Stomach (tissue), 4 donors: ENCODE data around the gene TRERF1.

Source experiments
- POLR2A ChIP-seq, 4 donors: fragments of 450-650 bp; IDR thresholded peaks; one replicate each; pipeline ENCODE4 v1.6.1; 2016; ENCODE audit warnings: antibody characterized with exemption in 4 of 4, control low read depth in 2 of 4, mild to moderate bottlenecking in 1 of 4, moderate library complexity in 1 of 4
- POLR2AphosphoS5 ChIP-seq, 3 donors: sonication (generic); formaldehyde crosslinking; IDR thresholded peaks; one replicate each; pipeline ENCODE4 v1.6.1; 2016; ENCODE audit warnings: antibody characterized with exemption in 3 of 3
- TF ChIP-seq, protein P1 (sequence below), 7 experiments: fragments of 450-650 bp in 4 of 7; fragments of 200-600 bp in 3 of 7; sonication (generic) in 3 of 7; IDR thresholded peaks; one replicate each; pipeline ENCODE4 v1.5.1; 2016 to 2019; ENCODE audit warnings: antibody characterized with exemption in 7 of 7, control low read depth in 2 of 7, mild to moderate bottlenecking in 1 of 7

DNA sequence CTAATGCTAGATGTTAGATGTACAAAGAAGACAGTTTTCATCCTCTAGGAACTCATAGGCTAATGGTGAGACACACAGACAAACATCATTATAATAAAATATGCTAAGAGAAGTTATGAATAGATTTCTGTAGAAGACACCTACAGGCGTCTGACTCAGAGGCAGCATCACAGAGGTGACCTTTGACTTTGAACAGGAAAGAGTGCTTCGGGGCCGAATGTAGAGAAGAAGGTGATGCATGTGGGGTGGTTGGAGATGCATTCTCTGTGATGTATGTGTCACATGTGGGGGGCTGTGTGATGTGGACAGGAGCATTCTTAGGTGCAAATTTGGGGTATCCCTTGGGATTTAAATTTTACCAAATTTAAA, 271.8 kb downstream of the TRERF1 start:
- TF ChIP-seq, protein P1, sequence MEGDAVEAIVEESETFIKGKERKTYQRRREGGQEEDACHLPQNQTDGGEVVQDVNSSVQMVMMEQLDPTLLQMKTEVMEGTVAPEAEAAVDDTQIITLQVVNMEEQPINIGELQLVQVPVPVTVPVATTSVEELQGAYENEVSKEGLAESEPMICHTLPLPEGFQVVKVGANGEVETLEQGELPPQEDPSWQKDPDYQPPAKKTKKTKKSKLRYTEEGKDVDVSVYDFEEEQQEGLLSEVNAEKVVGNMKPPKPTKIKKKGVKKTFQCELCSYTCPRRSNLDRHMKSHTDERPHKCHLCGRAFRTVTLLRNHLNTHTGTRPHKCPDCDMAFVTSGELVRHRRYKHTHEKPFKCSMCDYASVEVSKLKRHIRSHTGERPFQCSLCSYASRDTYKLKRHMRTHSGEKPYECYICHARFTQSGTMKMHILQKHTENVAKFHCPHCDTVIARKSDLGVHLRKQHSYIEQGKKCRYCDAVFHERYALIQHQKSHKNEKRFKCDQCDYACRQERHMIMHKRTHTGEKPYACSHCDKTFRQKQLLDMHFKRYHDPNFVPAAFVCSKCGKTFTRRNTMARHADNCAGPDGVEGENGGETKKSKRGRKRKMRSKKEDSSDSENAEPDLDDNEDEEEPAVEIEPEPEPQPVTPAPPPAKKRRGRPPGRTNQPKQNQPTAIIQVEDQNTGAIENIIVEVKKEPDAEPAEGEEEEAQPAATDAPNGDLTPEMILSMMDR (IDR thresholded peaks at IDR 0.05) = no peak
- no peak for TF ChIP-seq POLR2A (IDR thresholded peaks at IDR 0.05)
- TF ChIP-seq POLR2AphosphoS5 (IDR thresholded peaks at IDR 0.05) = no peak
